ENCODE data around the gene TMEM132D. TPM values are rescaled to one million over a fixed set of nuclear protein-coding genes. Genes with fewer than 3 reads are reported as not detected.

Gene TMEM132D
- total RNA-seq, 1 experiment from 2014 or later, result not detected

DNA sequence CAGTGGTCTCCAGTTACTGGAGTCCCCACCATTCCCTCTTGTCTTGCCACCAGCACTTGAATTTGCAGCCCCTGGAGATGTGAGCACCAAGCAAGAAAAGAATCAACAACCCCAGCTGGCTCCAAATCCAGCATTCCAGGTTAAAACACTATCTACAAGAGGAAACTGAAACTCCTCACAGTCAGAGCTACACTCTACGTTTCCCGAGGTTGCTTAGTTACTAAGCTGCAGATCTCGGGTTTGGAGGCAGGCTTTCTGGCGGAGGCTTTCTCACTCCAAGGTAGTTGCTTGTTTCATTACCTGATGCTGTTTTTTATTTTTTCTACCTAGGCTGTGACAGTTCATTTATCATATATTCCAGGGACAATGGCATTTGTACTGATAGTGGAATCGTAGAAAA lies 802.4 kb downstream of the TMEM132D start:
- Histone ChIP-seq H3K4me1 (ENCODE audit: control insufficient read depth, insufficient read depth, low read length) (no peaks in the 10 kb centered on the region), H3K36me3 (ENCODE audit: control insufficient read depth, insufficient read depth, low read length) (no peaks in the 10 kb centered on the region), H3K4me3 (ENCODE audit: low read depth in 2 of 2, low read length in 2 of 2) (no peak overlapping the region), H3K27ac (ENCODE audit: low read length) (no peak overlapping the region), H3K27me3 (ENCODE audit: control insufficient read depth, insufficient read depth, low read length) (no peaks in the 10 kb centered on the region), H3K9me3 (ENCODE audit: control insufficient read depth, insufficient read depth, low read depth, low read length) (no peaks in the 10 kb centered on the region)
- POLR2A ChIA-PET, result no interaction called here
- ATAC-seq (no peak), DNase-seq (ENCODE audit: low read depth, low spot score) (no peak)
- no TSS peak for BruUV-seq (replicated peaks)
- in situ Hi-C loops (cut with HindIII; ENCODE audit: low pct_unique_long_range_greater_than_20kb, low sequenced_read_pairs) (no loop called here), intact Hi-C loops (cut with micrococcal nuclease; ENCODE audit: unreplicated experiment) (no loop called here)
- CTCF ChIA-PET, result no interaction called here
- TF ChIP-seq SIN3A (IDR thresholded peaks at IDR 0.05; ENCODE audit: borderline replicate concordance, insufficient read depth, low read depth, low read length) (no peak), POLR2AphosphoS5 (IDR thresholded peaks at IDR 0.05; ENCODE audit: low read depth, low read length) (no peak), TCF7L2 (IDR thresholded peaks at IDR 0.05; ENCODE audit: low read depth, low read length) (no peak)
- TF ChIP-seq, protein P1, sequence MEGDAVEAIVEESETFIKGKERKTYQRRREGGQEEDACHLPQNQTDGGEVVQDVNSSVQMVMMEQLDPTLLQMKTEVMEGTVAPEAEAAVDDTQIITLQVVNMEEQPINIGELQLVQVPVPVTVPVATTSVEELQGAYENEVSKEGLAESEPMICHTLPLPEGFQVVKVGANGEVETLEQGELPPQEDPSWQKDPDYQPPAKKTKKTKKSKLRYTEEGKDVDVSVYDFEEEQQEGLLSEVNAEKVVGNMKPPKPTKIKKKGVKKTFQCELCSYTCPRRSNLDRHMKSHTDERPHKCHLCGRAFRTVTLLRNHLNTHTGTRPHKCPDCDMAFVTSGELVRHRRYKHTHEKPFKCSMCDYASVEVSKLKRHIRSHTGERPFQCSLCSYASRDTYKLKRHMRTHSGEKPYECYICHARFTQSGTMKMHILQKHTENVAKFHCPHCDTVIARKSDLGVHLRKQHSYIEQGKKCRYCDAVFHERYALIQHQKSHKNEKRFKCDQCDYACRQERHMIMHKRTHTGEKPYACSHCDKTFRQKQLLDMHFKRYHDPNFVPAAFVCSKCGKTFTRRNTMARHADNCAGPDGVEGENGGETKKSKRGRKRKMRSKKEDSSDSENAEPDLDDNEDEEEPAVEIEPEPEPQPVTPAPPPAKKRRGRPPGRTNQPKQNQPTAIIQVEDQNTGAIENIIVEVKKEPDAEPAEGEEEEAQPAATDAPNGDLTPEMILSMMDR (IDR thresholded peaks at IDR 0.05), result no peak
- TF ChIP-seq, protein P2, sequence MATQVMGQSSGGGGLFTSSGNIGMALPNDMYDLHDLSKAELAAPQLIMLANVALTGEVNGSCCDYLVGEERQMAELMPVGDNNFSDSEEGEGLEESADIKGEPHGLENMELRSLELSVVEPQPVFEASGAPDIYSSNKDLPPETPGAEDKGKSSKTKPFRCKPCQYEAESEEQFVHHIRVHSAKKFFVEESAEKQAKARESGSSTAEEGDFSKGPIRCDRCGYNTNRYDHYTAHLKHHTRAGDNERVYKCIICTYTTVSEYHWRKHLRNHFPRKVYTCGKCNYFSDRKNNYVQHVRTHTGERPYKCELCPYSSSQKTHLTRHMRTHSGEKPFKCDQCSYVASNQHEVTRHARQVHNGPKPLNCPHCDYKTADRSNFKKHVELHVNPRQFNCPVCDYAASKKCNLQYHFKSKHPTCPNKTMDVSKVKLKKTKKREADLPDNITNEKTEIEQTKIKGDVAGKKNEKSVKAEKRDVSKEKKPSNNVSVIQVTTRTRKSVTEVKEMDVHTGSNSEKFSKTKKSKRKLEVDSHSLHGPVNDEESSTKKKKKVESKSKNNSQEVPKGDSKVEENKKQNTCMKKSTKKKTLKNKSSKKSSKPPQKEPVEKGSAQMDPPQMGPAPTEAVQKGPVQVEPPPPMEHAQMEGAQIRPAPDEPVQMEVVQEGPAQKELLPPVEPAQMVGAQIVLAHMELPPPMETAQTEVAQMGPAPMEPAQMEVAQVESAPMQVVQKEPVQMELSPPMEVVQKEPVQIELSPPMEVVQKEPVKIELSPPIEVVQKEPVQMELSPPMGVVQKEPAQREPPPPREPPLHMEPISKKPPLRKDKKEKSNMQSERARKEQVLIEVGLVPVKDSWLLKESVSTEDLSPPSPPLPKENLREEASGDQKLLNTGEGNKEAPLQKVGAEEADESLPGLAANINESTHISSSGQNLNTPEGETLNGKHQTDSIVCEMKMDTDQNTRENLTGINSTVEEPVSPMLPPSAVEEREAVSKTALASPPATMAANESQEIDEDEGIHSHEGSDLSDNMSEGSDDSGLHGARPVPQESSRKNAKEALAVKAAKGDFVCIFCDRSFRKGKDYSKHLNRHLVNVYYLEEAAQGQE (IDR thresholded peaks at IDR 0.05; ENCODE audit: insufficient read depth in 1 of 2, low read depth in 2 of 2, low read length in 1 of 2), result no peak

DNA sequence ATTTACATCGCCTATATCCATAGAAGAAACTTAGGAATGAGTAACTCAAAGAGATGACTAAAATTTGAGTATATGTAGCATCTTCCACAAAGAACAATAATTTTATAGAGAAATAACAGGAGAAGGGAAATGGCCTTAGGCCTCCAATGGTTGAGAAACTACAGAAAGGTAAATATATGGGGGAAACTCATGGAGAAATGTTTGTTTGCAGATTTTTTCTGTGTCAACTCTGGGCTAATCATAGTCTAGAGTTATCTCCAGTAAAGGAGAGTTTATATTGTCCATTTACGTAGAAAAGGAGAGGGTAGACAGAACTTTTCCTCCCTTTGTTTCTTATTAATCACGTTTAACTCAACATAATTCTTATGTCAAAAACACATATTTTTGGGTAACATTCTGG lies 806.4 kb downstream of the TMEM132D start:
- no TSS peak for BruUV-seq (replicated peaks)
- Histone ChIP-seq H3K27ac (ENCODE audit: low read length) (no peak overlapping the region), H3K4me1 (ENCODE audit: control insufficient read depth, insufficient read depth, low read length) (no peaks in the 10 kb centered on the region), H3K36me3 (ENCODE audit: control insufficient read depth, insufficient read depth, low read length) (no peaks in the 10 kb centered on the region), H3K9me3 (ENCODE audit: control insufficient read depth, insufficient read depth, low read depth, low read length) (no peaks in the 10 kb centered on the region), H3K27me3 (ENCODE audit: control insufficient read depth, insufficient read depth, low read length) (no peaks in the 10 kb centered on the region), H3K4me3 (ENCODE audit: low read depth in 2 of 2, low read length in 2 of 2) (no peak overlapping the region)
- in situ Hi-C loops (cut with HindIII; ENCODE audit: low pct_unique_long_range_greater_than_20kb, low sequenced_read_pairs) (no loop called here), intact Hi-C loops (cut with micrococcal nuclease; ENCODE audit: unreplicated experiment) (no loop called here)
- DNase-seq (ENCODE audit: low read depth, low spot score), result no peak
- ChIA-PET CTCF (no interaction called here), POLR2A (no interaction called here)
- ATAC-seq, result no peak
- TF ChIP-seq, protein P1 (IDR thresholded peaks at IDR 0.05), result no peak
- TF ChIP-seq TCF7L2 (IDR thresholded peaks at IDR 0.05; ENCODE audit: low read depth, low read length) (no peak), SIN3A (IDR thresholded peaks at IDR 0.05; ENCODE audit: borderline replicate concordance, insufficient read depth, low read depth, low read length) (no peak), POLR2AphosphoS5 (IDR thresholded peaks at IDR 0.05; ENCODE audit: low read depth, low read length) (no peak)
- TF ChIP-seq, protein P2 (IDR thresholded peaks at IDR 0.05; ENCODE audit: insufficient read depth in 1 of 2, low read depth in 2 of 2, low read length in 1 of 2), result no peak
